Retinal pigment epithelial cell (primary cell): ENCODE measurements around the gene ZSCAN10.

Experiments used
- DNase-seq: peaks from one replicate; pipeline ENCODE4 v3.0.0-alpha.2; 2010; ENCODE audit warnings: low read depth
- H3K4me3 ChIP-seq: 2 replicates; pipeline ENCODE4 v1.5.1; 2011; ENCODE audit warnings: mild to moderate bottlenecking, low read length, control low read depth, moderate library complexity
- TF ChIP-seq, protein P1 (sequence below): conservative IDR thresholded peaks from 2 replicates; pipeline ENCODE4 v1.5.1; 2011; ENCODE audit warnings: low read depth, low read length, control low read depth, inconsistent platforms

The ZSCAN10 gene

DNA sequence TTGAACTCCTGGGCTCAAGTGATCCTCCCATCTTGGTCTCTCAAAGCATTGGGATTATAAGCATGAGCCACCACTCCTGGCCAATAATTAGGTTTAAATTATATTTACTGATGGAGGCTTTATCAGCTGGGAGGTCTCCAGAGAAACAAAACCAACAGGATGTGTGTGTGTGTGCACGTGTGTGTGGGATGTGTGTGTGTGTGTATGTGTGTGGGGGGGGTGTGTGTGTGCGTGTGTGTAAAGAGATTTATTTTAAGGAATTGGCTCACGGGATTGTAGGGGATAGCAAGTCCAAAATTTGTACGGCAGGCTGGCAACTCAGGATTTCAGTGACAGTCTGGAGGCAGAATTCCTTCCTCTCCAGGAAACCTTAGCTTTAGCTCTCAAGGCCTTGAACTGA, 48.1 kb downstream of the ZSCAN10 start:
- no peak for DNase-seq
- no peak overlapping the region for H3K4me3 ChIP-seq
- TF ChIP-seq, protein P1, sequence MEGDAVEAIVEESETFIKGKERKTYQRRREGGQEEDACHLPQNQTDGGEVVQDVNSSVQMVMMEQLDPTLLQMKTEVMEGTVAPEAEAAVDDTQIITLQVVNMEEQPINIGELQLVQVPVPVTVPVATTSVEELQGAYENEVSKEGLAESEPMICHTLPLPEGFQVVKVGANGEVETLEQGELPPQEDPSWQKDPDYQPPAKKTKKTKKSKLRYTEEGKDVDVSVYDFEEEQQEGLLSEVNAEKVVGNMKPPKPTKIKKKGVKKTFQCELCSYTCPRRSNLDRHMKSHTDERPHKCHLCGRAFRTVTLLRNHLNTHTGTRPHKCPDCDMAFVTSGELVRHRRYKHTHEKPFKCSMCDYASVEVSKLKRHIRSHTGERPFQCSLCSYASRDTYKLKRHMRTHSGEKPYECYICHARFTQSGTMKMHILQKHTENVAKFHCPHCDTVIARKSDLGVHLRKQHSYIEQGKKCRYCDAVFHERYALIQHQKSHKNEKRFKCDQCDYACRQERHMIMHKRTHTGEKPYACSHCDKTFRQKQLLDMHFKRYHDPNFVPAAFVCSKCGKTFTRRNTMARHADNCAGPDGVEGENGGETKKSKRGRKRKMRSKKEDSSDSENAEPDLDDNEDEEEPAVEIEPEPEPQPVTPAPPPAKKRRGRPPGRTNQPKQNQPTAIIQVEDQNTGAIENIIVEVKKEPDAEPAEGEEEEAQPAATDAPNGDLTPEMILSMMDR, result no peak

DNA sequence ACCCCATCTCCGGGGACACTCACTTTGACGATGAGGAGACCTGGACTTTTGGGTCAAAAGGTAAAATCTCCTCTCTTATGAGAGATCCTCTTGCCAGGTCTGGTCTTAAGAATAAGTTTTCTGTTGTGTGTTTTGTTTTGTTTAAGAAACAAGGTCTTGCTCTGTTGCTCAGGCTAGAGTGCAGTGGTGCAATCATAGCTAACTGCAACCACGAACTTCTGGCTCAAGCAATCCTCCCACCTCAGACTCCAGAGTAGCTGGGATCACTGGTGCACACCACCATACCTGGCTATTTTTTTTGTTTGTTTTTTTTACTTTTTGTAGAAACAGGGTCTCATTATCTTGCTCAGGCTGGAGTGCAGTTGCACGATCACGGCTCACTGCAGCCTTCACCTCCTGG, 48.6 kb downstream of the ZSCAN10 start:
- no peak overlapping the region for H3K4me3 ChIP-seq
- no peak for DNase-seq
- TF ChIP-seq, protein P1, result no peak

DNA sequence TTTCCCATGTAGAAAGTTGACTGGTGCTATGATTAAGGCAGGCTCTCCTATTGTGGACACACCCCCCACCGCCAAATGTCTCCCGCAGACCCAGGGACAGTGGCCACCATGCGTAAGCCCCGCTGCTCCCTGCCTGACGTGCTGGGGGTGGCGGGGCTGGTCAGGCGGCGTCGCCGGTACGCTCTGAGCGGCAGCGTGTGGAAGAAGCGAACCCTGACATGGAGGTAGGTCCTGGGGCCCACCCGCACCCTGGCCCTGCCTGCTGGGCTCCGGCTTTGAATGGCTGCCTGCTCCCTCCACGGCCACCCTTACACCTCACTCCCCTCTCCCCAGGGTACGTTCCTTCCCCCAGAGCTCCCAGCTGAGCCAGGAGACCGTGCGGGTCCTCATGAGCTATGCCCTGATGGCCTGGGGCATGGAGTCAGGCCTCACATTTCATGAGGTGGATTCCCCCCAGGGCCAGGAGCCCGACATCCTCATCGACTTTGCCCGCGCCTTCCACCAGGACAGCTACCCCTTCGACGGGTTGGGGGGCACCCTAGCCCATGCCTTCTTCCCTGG, 49.1 kb downstream of the ZSCAN10 start:
- no peak overlapping the region for H3K4me3 ChIP-seq
- TF ChIP-seq, protein P1, result no peak
- DNase-seq, result no peak

DNA sequence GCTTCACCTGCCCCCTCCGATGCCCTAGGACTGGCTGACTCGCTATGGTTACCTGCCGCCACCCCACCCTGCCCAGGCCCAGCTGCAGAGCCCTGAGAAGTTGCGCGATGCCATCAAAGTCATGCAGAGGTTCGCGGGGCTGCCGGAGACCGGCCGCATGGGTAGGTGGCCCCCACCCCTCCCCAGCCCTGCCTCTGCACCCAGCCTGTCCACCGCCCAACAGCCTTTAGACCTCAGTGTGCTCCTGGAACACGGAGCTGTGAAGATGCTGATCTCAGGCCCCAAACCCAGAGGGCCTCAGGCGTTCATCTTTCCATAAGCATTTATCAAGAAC, 51.7 kb downstream of the ZSCAN10 start:
- TF ChIP-seq, protein P1, result no peak
- no peak overlapping the region for H3K4me3 ChIP-seq
- DNase-seq, result no peak

DNA sequence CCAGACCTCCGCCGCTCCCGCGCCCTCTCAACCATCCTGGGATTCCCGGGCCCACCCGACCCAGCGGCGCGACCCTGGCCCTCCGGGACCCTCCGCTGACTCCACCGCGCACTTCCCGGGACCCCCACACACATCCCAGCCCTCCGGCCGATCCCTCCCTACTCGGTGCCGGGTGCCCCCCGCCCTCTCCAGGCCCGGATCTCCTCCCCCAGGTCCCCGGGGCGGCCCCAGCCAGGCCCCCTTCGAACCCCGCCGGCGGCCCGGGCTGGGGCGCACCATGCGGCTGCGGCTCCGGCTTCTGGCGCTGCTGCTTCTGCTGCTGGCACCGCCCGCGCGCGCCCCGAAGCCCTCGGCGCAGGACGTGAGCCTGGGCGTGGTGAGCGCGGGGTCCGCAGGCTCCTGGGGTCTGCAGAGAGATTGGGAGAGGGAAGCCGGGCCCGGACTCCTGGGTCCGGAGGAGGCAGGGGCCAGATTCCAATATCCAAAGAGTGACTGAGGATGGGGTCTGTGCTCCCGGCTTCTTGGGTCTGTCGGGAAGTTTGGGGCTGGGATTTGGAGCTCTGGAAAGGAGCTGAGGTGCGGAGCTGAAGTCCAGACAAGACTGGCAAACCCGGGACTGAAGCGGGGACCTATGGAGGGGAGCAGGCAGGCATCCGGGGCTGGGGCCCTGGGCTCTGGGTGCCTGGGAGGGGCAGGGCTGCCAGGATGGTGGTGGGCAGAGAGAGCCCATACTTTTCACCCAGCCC, 52.3 kb downstream of the ZSCAN10 start:
- no peak for DNase-seq
- TF ChIP-seq, protein P1, result no peak
- no peak overlapping the region for H3K4me3 ChIP-seq

DNA sequence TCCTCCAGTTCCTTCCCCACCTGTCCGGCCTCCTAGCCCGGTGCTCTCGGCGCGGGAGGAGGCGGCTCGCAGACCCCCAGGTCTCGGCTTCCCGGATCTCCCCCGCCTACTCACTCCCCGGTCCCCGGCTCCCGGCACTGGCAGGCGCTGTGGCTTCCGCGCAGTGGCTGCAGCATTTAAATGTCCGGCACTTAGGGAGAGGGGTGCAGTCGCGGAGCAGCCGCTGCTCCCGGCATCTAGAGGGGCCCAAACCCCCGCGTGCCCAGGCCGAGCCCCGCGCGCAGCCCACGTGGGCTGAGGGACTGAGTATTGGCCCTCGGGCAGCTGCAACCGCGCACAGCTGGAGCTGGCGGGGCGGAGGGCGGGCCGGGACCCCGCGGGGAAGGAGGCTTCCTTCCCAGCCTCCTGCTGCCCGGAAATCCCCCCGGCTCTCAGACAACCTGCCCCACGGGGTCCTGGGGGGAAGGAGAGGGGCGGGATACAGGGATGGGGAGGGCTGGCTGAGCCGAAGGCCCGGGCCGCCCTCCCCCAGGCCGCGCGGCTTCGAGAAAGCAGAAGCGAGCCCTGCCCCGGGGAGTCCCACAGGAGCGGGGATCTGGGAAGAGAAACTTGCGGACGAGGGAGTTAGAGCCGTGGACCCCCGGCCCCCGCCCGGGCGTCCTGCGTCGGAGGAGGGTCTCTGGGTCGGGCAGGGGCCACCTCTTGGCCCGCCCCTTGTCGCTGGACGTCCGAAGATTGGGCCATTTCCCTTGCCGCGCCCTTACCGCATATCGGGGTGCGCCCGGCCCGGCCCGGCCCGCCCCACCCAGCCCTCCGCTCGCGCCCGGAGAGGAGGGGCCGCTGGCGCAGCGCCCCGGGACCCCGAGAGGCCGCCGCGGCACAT, 53.1 kb downstream of the ZSCAN10 start, which contains the start of gene MMP25:
MMP25 (plus strand) TSS at position 804 of the 883 bp plus-strand sequence. CDS start 357 bp downstream, outside the sequence.
- DNase-seq, result no peak
- TF ChIP-seq, protein P1, result no peak
- peak within 1 kb of the TSS; percentile 32 for H3K4me3 ChIP-seq
